HCT116 (cell line): Measurements from ENCODE around the gene NEK6. TPM values are rescaled to one million over a fixed set of nuclear protein-coding genes. Genes with fewer than 3 reads are reported as not detected.

Experiments used
- ATAC-seq: fragments of 200-7000 bp; cut with Tn5 transposase; 2 replicates; pipeline ENCODE4 v1.9.1; 2020; ENCODE audit warnings: mild to moderate bottlenecking, moderate library complexity
- BruUV-seq: library from RNA; stranded (reverse); fragments of 400-500 nt; replicated peaks from 2 replicates; lab custom pipeline; 2021; lab: Mats Ljungman, UMichigan
- CTCF ChIA-PET: fragments of 300-600 bp; sonication (Branson Sonifier 250); formaldehyde crosslinking; loops from one replicate; lab custom pipeline; 2021; ENCODE audit warnings: antibody characterized with exemption; lab: Charles Lee
- POLR2A ChIA-PET: fragments of 300-600, 350-600 bp; sonication (Branson Sonifier 250); formaldehyde crosslinking; loops from one replicate; lab custom pipeline; 2021; ENCODE audit warnings: antibody characterized with exemption; lab: Charles Lee
- RAD21 ChIA-PET, 2 experiments: fragments of 300-600 bp; sonication (Branson Sonifier 250); formaldehyde crosslinking; loops; one replicate each; lab custom pipeline; 2023; ENCODE audit warnings: low total read pairs in 2 of 2; ENCODE audit not compliant: uncharacterized antibody in 2 of 2, unreplicated experiment in 2 of 2, low non-redundant PET in 1 of 2; lab: Charles Lee
- DNase-seq: peaks from one replicate; pipeline ENCODE4 v3.0.0-alpha.2; 2010; ENCODE audit warnings: low read depth, low spot score
- H2AFZ ChIP-seq: fragments of 200-600 bp; shearing (Covaris generic), sonication (generic); 2 replicates; pipeline ENCODE4 v1.6.1; 2017; ENCODE audit warnings: low read depth, mixed run types, mixed read lengths, antibody characterized with exemption, low read length; ENCODE audit not compliant: poor library complexity, severe bottlenecking
- H3K27ac ChIP-seq: 2 replicates; pipeline ENCODE4 v1.5.1; 2012; ENCODE audit warnings: low read depth, low read length
- H3K27me3 ChIP-seq: fragments of 200-600 bp; sonication (generic); 2 replicates; pipeline ENCODE4 v1.6.1; 2016; ENCODE audit warnings: mixed run types, low read length, mixed read lengths; ENCODE audit not compliant: insufficient read depth
- H3K36me3 ChIP-seq, 2 experiments: fragments of 200-500 bp in 1 of 2; fragments of 200-600 bp in 1 of 2; sonication (Bioruptor generic) in 1 of 2; sonication (generic) in 1 of 2; 2 replicates each; pipeline versions ENCODE4 v1.5.1 to v1.6.1; 2014 to 2016; ENCODE audit warnings: low read length in 2 of 2, inconsistent platforms in 1 of 2, mixed read lengths in 1 of 2, mixed run types in 1 of 2; ENCODE audit not compliant: insufficient read depth in 2 of 2, control insufficient read depth in 1 of 2
- H3K4me1 ChIP-seq, 2 experiments: fragments of 200-600 bp in 1 of 2; sonication (generic) in 1 of 2; 2 replicates each; pipeline versions ENCODE4 v1.5.1 to v1.6.1; 2012 to 2017; ENCODE audit warnings: low read length in 2 of 2, inconsistent platforms in 1 of 2, mild to moderate bottlenecking in 1 of 2, mixed read lengths in 1 of 2, mixed run types in 1 of 2, moderate library complexity in 1 of 2; ENCODE audit not compliant: insufficient read depth in 2 of 2, control insufficient read depth in 1 of 2
- H3K4me2 ChIP-seq: fragments of 200-600 bp; sonication (generic); 2 replicates; pipeline ENCODE4 v1.6.1; 2017; ENCODE audit warnings: mixed run types, low read length, mixed read lengths
- H3K4me3 ChIP-seq, 2 experiments: fragments of 200-600 bp in 1 of 2; sonication (generic) in 1 of 2; replicated peaks in 1 of 2; 2 replicates each; pipeline ENCODE4 v1.5.1; 2011 to 2016; ENCODE audit warnings: low read length in 2 of 2, control low read depth in 1 of 2, low read depth in 1 of 2, mild to moderate bottlenecking in 1 of 2, mixed read lengths in 1 of 2, mixed run types in 1 of 2
- H3K79me2 ChIP-seq: fragments of 200-600 bp; sonication (generic); 2 replicates; pipeline ENCODE4 v1.6.1; 2017; ENCODE audit warnings: mild to moderate bottlenecking, mixed run types, low read length, moderate library complexity, mixed read lengths; ENCODE audit not compliant: insufficient read depth
- H3K9ac ChIP-seq: fragments of 200-600 bp; sonication (generic); 2 replicates; pipeline ENCODE4 v1.6.1; 2016; ENCODE audit warnings: low read length, mixed read lengths
- H3K9me2 ChIP-seq: fragments of 200-600 bp; sonication (generic), shearing (Covaris generic); 2 replicates; pipeline ENCODE4 v1.6.1; 2017; ENCODE audit warnings: mixed run types, mild to moderate bottlenecking, moderate library complexity; ENCODE audit not compliant: insufficient read depth
- H3K9me3 ChIP-seq, 2 experiments: fragments of 200-500 bp in 1 of 2; fragments of 200-600 bp in 1 of 2; sonication (Bioruptor generic) in 1 of 2; sonication (generic) in 1 of 2; 2 replicates each; pipeline ENCODE4 v1.6.1; 2014 to 2017; ENCODE audit warnings: low read length in 2 of 2, mixed read lengths in 2 of 2, inconsistent platforms in 1 of 2, low read depth in 1 of 2, mild to moderate bottlenecking in 1 of 2, mixed run types in 1 of 2, moderate library complexity in 1 of 2; ENCODE audit not compliant: control insufficient read depth in 1 of 2, insufficient read depth in 1 of 2
- H4K20me1 ChIP-seq: fragments of 200-600 bp; sonication (generic), shearing (Covaris generic); 2 replicates; pipeline ENCODE4 v1.6.1; 2017; ENCODE audit warnings: mixed run types, mild to moderate bottlenecking, moderate library complexity; ENCODE audit not compliant: insufficient read depth
- CEBPB ChIP-seq: IDR thresholded peaks from 2 replicates; pipeline ENCODE4 v1.6.1; 2012; ENCODE audit warnings: low read depth
- EZH2phosphoT487 ChIP-seq: fragments of 200-600 bp; IDR thresholded peaks from 2 replicates; pipeline ENCODE4 v1.6.1; 2018; ENCODE audit warnings: antibody characterized with exemption, borderline replicate concordance
- POLR2AphosphoS5 ChIP-seq: IDR thresholded peaks from 2 replicates; pipeline ENCODE4 v1.6.1; 2011; ENCODE audit warnings: mild to moderate bottlenecking, low read depth, low read length, moderate library complexity
- RAD21 ChIP-seq: IDR thresholded peaks from 2 replicates; pipeline ENCODE4 v1.6.1; 2012; ENCODE audit warnings: low read depth, mild to moderate bottlenecking
- SIN3A ChIP-seq: IDR thresholded peaks from 2 replicates; pipeline ENCODE4 v1.6.1; 2012; ENCODE audit warnings: low read depth
- TCF7L2 ChIP-seq: IDR thresholded peaks from 2 replicates; pipeline ENCODE4 v1.7.0; 2011; ENCODE audit warnings: borderline replicate concordance, inconsistent platforms; ENCODE audit not compliant: insufficient read depth, insufficient read length; ENCODE audit errors: extremely low read depth
- intact Hi-C: fragments of 100-400 bp; cut with micrococcal nuclease; formaldehyde crosslinking; loops from 2 replicates; pipeline ENCODE4 v1.10.0; 2022
- total RNA-seq: library from RNA; stranded (reverse); gene quantifications from one replicate; pipeline ENCODE4 v1.2.1, GENCODE V29; 2021; ENCODE audit not compliant: unreplicated experiment
- TF ChIP-seq, protein P1 (sequence below): IDR thresholded peaks from 2 replicates; pipeline ENCODE4 v1.6.1; 2012; ENCODE audit warnings: low read depth

The NEK6 gene
- total RNA-seq, 1 experiment from 2014 or later = 40.8 TPM

GRCh38 chr9:124363326-124364096, 105.8 kb downstream of the NEK6 start:
- ChIA-PET CTCF (no interaction called here), POLR2A (no interaction called here), RAD21 (no interaction called here)
- BruUV-seq = no TSS peak
- Histone ChIP-seq H3K4me3 (no peak overlapping the region), H3K9me3 (no peaks in the 10 kb centered on the region), H2AFZ (no peak overlapping the region), H3K9ac (no peak overlapping the region), H3K27ac (no peak overlapping the region), H3K4me1 (peaks cover 7 to 20% of the 10 kb centered on the region in 2 experiments; a peak in 3 of 4 replicates), H3K4me2 (no peak overlapping the region), H3K27me3 (no peaks in the 10 kb centered on the region), H3K9me2 (no peaks in the 10 kb centered on the region), H3K79me2 (peaks cover 100% of the 10 kb centered on the region), H3K36me3 (peaks cover 0 to 7% of the 10 kb centered on the region in 2 experiments; a peak in 1 of 4 replicates), H4K20me1 (peaks cover 28% of the 10 kb centered on the region; the same call in 1 of the 2 replicates)
- intact Hi-C loops = no loop called here
- ATAC-seq (no peak), DNase-seq (no peak)
- TF ChIP-seq RAD21 (no peak), POLR2AphosphoS5 (no peak), SIN3A (no peak), EZH2phosphoT487 (no peak), TCF7L2 (no peak), CEBPB (no peak)
- TF ChIP-seq, protein P1, sequence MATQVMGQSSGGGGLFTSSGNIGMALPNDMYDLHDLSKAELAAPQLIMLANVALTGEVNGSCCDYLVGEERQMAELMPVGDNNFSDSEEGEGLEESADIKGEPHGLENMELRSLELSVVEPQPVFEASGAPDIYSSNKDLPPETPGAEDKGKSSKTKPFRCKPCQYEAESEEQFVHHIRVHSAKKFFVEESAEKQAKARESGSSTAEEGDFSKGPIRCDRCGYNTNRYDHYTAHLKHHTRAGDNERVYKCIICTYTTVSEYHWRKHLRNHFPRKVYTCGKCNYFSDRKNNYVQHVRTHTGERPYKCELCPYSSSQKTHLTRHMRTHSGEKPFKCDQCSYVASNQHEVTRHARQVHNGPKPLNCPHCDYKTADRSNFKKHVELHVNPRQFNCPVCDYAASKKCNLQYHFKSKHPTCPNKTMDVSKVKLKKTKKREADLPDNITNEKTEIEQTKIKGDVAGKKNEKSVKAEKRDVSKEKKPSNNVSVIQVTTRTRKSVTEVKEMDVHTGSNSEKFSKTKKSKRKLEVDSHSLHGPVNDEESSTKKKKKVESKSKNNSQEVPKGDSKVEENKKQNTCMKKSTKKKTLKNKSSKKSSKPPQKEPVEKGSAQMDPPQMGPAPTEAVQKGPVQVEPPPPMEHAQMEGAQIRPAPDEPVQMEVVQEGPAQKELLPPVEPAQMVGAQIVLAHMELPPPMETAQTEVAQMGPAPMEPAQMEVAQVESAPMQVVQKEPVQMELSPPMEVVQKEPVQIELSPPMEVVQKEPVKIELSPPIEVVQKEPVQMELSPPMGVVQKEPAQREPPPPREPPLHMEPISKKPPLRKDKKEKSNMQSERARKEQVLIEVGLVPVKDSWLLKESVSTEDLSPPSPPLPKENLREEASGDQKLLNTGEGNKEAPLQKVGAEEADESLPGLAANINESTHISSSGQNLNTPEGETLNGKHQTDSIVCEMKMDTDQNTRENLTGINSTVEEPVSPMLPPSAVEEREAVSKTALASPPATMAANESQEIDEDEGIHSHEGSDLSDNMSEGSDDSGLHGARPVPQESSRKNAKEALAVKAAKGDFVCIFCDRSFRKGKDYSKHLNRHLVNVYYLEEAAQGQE = no peak
